Measurements from ENCODE around the gene POR. TPM values are rescaled to one million over a fixed set of nuclear protein-coding genes. Genes with fewer than 3 reads are reported as not detected.
"Not testable (repeated sequence)": the region's sequence is repeated elsewhere in the genome, so short reads cannot be mapped to it uniquely, and the experiment has no call there.

Gene POR
- total and polyA plus RNA-seq, 11 donors = 38.3 to 202 (median 80.0) TPM

DNA sequence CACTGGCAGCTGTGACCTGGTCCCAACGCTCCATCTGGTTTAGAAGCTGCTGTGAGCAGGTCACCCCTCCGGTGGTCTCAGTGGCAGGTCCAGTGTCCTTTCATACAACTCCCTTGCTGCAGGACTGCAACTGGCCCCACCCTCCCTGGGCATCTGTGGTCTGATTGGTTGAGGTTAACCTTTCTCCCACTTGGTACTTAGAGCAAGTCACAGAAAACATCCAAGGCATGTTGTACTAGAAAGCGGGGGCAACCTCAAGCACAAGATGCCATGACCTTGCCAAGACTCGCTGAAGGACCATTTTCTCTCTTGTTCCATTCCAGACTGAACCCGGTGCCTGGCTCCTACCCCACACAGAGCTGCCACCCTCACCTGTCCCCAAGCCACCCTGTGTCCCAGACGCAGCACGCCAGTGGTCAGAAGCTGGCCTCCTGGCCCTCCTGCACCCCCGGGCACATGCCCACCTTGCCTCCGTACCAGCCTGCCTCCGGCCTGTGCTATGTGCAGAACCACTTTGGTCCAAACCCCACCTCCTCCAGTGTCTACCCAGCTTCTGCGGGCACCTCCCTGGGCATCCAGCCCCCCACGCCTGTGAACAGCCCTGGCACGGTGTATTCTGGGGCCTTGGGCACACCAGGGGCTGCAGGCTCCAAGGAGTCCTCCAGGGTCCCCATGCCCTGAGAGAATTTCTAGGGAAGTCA lies 27.1 kb upstream of the POR start:
- TF ChIP-seq, protein P1, sequence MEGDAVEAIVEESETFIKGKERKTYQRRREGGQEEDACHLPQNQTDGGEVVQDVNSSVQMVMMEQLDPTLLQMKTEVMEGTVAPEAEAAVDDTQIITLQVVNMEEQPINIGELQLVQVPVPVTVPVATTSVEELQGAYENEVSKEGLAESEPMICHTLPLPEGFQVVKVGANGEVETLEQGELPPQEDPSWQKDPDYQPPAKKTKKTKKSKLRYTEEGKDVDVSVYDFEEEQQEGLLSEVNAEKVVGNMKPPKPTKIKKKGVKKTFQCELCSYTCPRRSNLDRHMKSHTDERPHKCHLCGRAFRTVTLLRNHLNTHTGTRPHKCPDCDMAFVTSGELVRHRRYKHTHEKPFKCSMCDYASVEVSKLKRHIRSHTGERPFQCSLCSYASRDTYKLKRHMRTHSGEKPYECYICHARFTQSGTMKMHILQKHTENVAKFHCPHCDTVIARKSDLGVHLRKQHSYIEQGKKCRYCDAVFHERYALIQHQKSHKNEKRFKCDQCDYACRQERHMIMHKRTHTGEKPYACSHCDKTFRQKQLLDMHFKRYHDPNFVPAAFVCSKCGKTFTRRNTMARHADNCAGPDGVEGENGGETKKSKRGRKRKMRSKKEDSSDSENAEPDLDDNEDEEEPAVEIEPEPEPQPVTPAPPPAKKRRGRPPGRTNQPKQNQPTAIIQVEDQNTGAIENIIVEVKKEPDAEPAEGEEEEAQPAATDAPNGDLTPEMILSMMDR (IDR thresholded peaks at IDR 0.05) = no peak
- Histone ChIP-seq H3K9me3 (no peaks in the 10 kb centered on the region), H3K4me3 (no peak overlapping the region), H3K27ac (peak overlapping the region in 1 of 12 donors; percentile 51), H3K36me3 (peaks cover 2 to 60% (median 51%) of the 10 kb centered on the region in 9 donors), H3K27me3 (no peaks in the 10 kb centered on the region), H3K4me1 (peaks cover 0 to 6% (median 0%) of the 10 kb centered on the region in 12 donors)
- intact Hi-C loops (cut with DNase I) = no loop called here
- peak in 3 of 4 donors; percentile 5 to 15 (median 6) for ATAC-seq
- no peak for DNase-seq
- 93 to 99% (median 93%) methylated on average over 12 to 13 of the region's 13 CpGs for WGBS, 4 donors

DNA sequence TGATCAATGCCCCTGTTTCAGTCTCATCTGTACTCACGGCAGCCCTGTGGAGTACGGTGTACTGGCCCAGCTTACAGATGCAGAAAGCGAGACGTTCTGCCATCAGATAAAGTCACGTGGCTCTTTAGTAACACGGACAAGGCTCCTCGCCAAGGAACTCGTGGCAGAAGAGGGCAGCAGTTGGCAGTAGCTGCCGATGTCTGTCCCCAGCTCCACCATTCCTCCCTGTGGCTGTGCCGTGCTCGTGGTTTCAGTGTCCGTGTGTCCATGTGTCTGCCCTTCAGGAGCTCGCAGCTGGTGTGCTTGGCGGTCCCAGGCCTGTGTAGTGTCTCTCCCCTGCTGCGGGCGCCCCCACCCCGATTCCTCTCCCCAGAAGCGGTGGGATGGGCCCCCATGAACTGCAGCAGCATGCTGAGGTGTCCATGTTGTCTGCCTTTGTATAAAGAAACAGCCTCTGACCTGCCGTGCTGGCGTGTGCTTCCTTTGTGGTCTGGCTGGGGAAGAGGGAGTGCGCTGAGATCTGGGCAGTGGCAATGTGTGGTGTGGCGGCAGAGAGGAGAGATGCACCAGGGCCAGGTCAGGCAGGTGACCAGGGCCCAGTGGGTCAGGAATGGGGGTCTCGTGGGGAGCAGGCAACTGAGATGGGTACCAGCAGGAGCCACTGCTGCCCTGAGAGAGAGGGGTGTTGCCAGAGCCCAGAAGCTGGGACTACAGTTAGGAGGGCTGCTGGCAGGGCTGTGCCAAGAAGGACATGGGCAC lies 26.3 kb upstream of the POR start:
- 70 to 77% (median 75%) methylated on average over 23 of the region's 23 CpGs for WGBS, 4 donors
- Histone ChIP-seq H3K9me3 (no peaks in the 10 kb centered on the region), H3K27me3 (no peaks in the 10 kb centered on the region), H3K4me1 (peaks cover 0 to 6% (median 0%) of the 10 kb centered on the region in 12 donors), H3K27ac (peak overlapping the region in 3 of 12 donors; percentile 26 to 51 (median 39)), H3K4me3 (no peak overlapping the region), H3K36me3 (peaks cover 2 to 52% (median 42%) of the 10 kb centered on the region in 9 donors)
- intact Hi-C loops (cut with DNase I) = no loop called here
- TF ChIP-seq, protein P1 (IDR thresholded peaks at IDR 0.05) = peak in 1 of 12 donors; percentile 7
- TF ChIP-seq POLR2A (IDR thresholded peaks at IDR 0.05) = no peak
- ATAC-seq (peak; percentile 49 to 67 (median 67)), DNase-seq (peak in 3 of 5 donors; percentile 55 to 74 (median 59))

DNA sequence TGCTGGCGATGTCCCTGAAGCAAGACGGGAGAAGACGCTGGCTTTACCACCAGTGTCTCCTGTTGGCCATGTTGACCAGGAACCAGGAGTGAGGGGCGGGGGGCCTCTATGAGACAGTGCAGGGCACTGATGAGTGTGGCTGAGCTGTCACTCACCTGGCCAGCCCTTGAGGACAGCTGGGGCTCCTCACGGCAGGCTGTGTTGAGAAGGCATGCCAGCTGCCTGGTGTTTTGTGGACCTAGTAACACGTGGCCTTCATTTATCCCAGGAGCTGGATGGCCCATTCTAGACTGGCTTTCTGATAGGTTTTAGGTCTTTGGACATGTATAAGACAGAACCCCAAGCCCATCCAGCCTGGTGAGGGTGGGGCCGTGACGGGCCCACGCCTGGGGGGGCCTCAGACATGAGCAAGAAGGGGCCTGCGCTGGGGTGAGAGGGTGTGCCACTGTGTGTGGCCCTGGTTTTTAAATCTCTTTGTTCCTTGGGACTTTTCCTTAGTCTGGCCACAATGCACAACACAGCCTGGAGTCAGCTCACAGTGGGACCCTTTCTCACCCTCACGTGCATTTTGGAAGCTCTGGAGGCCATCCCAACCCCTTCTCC lies 25.6 kb upstream of the POR start:
- H3K36me3 ChIP-seq = peaks cover 0 to 45% (median 36%) of the 10 kb centered on the region in 9 donors
- no peak overlapping the region for H3K4me3 ChIP-seq
- ATAC-seq (no peak), DNase-seq (no peak)
- 90 to 95% (median 92%) methylated on average over 11 of the region's 11 CpGs for WGBS, 4 donors
- H3K27ac ChIP-seq = peak overlapping the region in 1 of 12 donors; percentile 39
- H3K27me3 ChIP-seq = no peaks in the 10 kb centered on the region
- H3K9me3 ChIP-seq = no peaks in the 10 kb centered on the region
- peaks cover 0 to 6% (median 0%) of the 10 kb centered on the region in 12 donors for H3K4me1 ChIP-seq
- TF ChIP-seq, protein P1 (IDR thresholded peaks at IDR 0.05) = no peak
- no peak for TF ChIP-seq POLR2A (IDR thresholded peaks at IDR 0.05)
- intact Hi-C loops (cut with DNase I) = no loop called here

DNA sequence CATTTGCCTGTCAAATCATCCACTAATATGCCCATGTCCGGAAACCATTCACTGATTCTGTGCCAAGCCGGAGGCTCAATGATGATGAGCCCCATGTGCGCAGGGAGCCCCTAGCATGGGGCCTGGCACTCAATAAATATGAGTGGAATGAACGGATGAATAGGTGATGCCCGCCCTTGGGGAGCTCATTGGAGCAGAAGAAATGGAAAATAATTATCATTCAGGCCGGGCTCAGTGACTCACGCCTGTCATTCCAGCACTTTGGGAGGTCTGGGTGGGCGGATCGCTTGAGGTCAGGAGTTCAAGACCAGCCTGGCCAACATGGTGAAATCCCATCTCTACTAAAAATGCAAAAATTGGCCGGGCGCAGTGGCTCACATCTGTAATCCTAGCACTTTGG lies 25.1 kb upstream of the POR start:
- 89 to 94% (median 91%) methylated on average over 11 of the region's 11 CpGs for WGBS, 4 donors
- intact Hi-C loops (cut with DNase I) = no loop called here
- ATAC-seq = no peak

DNA sequence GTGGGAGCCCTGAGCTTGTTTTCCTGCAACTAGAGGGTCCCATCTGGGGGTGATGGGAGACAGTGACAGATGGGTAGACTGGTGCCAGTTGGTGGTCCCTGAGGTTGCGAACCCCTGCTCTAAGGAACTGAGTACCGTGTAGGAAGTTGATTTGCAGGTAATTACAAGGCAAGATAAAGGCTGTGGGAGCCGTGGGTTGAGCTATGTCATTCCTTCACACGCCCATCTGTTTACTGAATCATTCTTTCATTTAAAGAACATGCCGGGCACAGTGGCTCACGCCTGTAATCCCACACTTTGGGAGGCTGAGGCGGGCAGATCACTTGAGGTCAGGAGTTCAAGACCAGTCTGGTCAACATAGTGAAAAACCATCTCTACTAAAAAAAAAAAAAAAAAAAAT lies 23.7 kb upstream of the POR start:
- ATAC-seq; intact Hi-C loops (cut with DNase I); H3K4me1 ChIP-seq; DNase-seq; H3K9me3 ChIP-seq; H3K27me3 ChIP-seq; H3K27ac ChIP-seq; H3K4me3 ChIP-seq: not testable (repeated sequence)
- H3K36me3 ChIP-seq = peaks cover 0 to 26% (median 16%) of the 10 kb centered on the region in 9 donors
- WGBS, 4 donors = 81 to 90% (median 86%) methylated on average over 7 of the region's 7 CpGs

More for the DNA sequence above, 25.1 kb upstream of the POR start:
- Histone ChIP-seq H3K4me3 (no peak overlapping the region), H3K36me3 (peaks cover 0 to 40% (median 31%) of the 10 kb centered on the region in 9 donors), H3K4me1 (peaks cover 0 to 6% (median 0%) of the 10 kb centered on the region in 12 donors), H3K9me3 (no peaks in the 10 kb centered on the region), H3K27me3 (no peaks in the 10 kb centered on the region), H3K27ac (no peak overlapping the region)
- no peak for DNase-seq
- no peak for TF ChIP-seq POLR2A (IDR thresholded peaks at IDR 0.05)
- TF ChIP-seq, protein P1 (IDR thresholded peaks at IDR 0.05) = no peak

Measured in heart left ventricle (tissue), 16 donors.